Adrenal gland (tissue), 5 donors: ENCODE results near the gene WNT3A.

Source experiments
- POLR2A ChIP-seq, 2 donors: fragments of 450-650 bp; IDR thresholded peaks; one replicate each; pipeline ENCODE4 v1.6.1; 2017; ENCODE audit warnings: antibody characterized with exemption in 2 of 2, mild to moderate bottlenecking in 2 of 2, moderate library complexity in 1 of 2
- TF ChIP-seq, protein P1 (sequence below), 6 experiments: fragments of 450-650 bp in 4 of 6; fragments of 200-600 bp in 2 of 6; sonication (generic) in 1 of 6; IDR thresholded peaks; 1 replicate in 5 of 6; 2 replicates in 1 of 6; pipeline versions ENCODE4 v1.5.1 to v1.8.0; 2016 to 2021; ENCODE audit warnings: antibody characterized with exemption in 6 of 6, mild to moderate bottlenecking in 2 of 6, moderate library complexity in 1 of 6
- donor health status: DM: no; HTN: no; CAD: no.

DNA sequence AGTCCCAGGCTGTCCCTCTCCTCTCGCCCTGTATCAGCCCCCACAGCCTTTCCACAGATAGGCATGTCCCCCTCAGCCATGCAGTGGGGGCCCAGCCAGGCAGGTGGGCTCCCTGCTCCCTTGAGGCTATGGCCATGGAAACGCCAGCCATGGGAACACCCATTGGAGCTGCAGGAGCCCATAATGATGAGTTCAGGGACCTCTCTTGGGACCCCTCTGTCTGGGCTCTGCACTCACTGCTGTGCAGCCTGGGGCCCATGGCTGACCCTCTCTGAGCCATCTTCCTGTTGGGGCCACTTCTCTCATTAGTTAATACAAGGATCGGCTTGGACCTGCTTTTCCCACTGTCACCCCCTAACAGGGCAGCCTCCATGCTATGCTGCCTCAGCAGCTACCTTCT is 33.2 kb downstream of the WNT3A start:
- TF ChIP-seq, protein P1, sequence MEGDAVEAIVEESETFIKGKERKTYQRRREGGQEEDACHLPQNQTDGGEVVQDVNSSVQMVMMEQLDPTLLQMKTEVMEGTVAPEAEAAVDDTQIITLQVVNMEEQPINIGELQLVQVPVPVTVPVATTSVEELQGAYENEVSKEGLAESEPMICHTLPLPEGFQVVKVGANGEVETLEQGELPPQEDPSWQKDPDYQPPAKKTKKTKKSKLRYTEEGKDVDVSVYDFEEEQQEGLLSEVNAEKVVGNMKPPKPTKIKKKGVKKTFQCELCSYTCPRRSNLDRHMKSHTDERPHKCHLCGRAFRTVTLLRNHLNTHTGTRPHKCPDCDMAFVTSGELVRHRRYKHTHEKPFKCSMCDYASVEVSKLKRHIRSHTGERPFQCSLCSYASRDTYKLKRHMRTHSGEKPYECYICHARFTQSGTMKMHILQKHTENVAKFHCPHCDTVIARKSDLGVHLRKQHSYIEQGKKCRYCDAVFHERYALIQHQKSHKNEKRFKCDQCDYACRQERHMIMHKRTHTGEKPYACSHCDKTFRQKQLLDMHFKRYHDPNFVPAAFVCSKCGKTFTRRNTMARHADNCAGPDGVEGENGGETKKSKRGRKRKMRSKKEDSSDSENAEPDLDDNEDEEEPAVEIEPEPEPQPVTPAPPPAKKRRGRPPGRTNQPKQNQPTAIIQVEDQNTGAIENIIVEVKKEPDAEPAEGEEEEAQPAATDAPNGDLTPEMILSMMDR (IDR thresholded peaks at IDR 0.05): no peak
- TF ChIP-seq POLR2A (IDR thresholded peaks at IDR 0.05): no peak
